ENCODE data around the gene DPF3. TPM values are rescaled to one million over a fixed set of nuclear protein-coding genes. Genes with fewer than 3 reads are reported as not detected.
A peak's percentile ranks its signal among the peaks of the same experiment; 100 is the strongest.

Gene DPF3
- total RNA-seq, 4 donors from 2014 or later, result 16.7 to 27.8 (median 20.3) TPM

DNA sequence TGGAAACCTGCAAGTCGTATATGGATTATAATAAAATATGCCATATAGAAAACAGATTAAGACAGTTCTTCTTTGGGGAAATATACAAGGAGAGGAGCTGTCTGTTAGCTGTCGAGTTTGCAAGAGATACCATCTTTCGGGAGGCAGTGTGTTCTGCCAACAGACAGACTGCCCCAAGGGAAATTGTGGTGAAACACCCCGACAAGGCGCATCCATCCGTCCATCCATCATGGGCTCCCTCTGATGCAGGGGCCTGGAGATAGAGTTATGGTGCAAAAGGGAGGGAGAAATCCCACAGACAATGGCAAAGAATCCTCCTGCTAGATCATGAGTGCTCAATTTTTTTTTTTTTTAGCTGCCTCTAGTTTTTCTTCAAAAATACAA is 156.3 kb downstream of the DPF3 start:
- H3K36me3 ChIP-seq, result no peaks in the 10 kb centered on the region
- DNase-seq, result no peak
- TF ChIP-seq POLR2A (IDR thresholded peaks at IDR 0.05), result no peak
- TF ChIP-seq, protein P1, sequence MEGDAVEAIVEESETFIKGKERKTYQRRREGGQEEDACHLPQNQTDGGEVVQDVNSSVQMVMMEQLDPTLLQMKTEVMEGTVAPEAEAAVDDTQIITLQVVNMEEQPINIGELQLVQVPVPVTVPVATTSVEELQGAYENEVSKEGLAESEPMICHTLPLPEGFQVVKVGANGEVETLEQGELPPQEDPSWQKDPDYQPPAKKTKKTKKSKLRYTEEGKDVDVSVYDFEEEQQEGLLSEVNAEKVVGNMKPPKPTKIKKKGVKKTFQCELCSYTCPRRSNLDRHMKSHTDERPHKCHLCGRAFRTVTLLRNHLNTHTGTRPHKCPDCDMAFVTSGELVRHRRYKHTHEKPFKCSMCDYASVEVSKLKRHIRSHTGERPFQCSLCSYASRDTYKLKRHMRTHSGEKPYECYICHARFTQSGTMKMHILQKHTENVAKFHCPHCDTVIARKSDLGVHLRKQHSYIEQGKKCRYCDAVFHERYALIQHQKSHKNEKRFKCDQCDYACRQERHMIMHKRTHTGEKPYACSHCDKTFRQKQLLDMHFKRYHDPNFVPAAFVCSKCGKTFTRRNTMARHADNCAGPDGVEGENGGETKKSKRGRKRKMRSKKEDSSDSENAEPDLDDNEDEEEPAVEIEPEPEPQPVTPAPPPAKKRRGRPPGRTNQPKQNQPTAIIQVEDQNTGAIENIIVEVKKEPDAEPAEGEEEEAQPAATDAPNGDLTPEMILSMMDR (IDR thresholded peaks at IDR 0.05 in 4 of 5, conservative IDR thresholded peaks at IDR 0.05 in 1 of 5), result no peak
- no peaks in the 10 kb centered on the region for H3K9me3 ChIP-seq
- peak overlapping the region in 1 of 4 donors; percentile 61 for H3K27ac ChIP-seq
- in situ Hi-C loops (cut with MboI; ENCODE audit: low sequenced_read_pairs in 4 of 4) (no loop called here), intact Hi-C loops (cut with DNase I; ENCODE audit: low total_unique reads) (no loop called here)
- H3K4me1 ChIP-seq, result peaks cover 38 to 47% of the 10 kb centered on the region in 2 donors
- H3K27me3 ChIP-seq, result no peaks in the 10 kb centered on the region
- no peak overlapping the region for H3K4me3 ChIP-seq
- no peak for ATAC-seq

DNA sequence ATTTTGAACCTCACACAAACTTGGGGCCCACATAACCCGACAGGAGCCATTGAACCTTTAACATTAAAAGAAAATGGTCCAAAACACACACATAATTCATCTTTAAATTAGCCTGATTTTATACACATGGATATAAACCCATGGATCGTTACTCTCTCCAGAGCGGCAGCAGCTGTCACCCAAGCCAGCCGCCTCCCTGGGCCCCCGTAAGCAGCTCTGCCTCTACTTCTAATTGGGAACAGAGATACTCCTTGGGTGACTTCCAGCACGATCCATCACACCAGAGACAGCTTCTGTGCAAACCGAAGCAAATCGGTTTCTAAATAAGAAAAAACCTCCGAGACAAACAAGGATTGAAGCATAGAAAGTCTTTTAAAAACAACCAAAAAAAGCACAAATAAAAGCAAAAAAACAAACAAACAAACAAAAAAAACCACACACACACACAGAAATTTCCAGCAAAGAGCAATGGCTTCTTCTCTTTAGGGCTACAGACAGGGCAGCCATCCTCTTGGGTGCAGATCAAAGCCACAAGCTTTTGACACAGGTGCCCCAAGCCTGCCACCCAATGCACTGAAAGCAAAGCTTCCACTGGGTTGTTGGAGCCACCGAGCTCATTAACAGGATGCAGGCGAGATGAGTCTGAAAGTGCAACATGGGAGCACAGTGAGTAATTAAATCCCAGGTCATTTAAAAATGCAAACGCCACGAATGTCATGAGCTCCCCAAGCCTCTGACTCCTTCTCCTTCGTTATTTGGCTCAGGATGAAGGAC is 156.9 kb downstream of the DPF3 start:
- Histone ChIP-seq H3K4me3 (no peak overlapping the region), H3K4me1 (peaks cover 38 to 41% of the 10 kb centered on the region in 2 donors), H3K27me3 (no peaks in the 10 kb centered on the region), H3K36me3 (no peaks in the 10 kb centered on the region), H3K9me3 (no peaks in the 10 kb centered on the region), H3K27ac (peak overlapping the region; percentile 4 to 61 (median 49))
- intact Hi-C loops (cut with DNase I; ENCODE audit: low total_unique reads) (no loop called here), in situ Hi-C loops (cut with MboI; ENCODE audit: low sequenced_read_pairs in 4 of 4) (no loop called here)
- no peak for ATAC-seq
- no peak for DNase-seq
- TF ChIP-seq POLR2A (IDR thresholded peaks at IDR 0.05), result no peak
- TF ChIP-seq, protein P1 (IDR thresholded peaks at IDR 0.05 in 4 of 5, conservative IDR thresholded peaks at IDR 0.05 in 1 of 5), result no peak

DNA sequence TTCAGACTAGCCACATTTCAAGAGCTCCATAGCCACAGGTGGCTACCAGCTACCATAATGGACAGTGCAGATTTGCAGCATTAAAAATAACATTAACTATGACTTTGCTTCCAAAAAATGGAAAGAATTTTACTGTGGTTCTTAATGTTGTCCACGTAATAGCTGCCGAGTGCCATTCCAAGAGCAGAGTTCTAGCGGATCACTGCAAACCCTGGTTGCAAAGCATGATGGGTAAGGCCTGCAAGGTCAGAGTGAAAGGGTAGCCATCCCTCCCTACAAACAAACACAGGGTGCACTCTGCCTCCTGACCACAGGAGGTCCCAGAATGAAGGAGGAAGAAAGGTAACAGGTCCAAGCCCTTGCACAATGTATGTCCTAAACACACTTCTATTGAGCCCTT is 157.6 kb downstream of the DPF3 start:
- no peaks in the 10 kb centered on the region for H3K27me3 ChIP-seq
- peak overlapping the region; percentile 4 to 61 (median 49) for H3K27ac ChIP-seq
- intact Hi-C loops (cut with DNase I; ENCODE audit: low total_unique reads) (no loop called here), in situ Hi-C loops (cut with MboI; ENCODE audit: low sequenced_read_pairs in 4 of 4) (no loop called here)
- DNase-seq, result peak in 1 of 2 donors; percentile 49
- peaks cover 38 to 39% of the 10 kb centered on the region in 2 donors for H3K4me1 ChIP-seq
- peak; percentile 51 to 72 for ATAC-seq
- H3K9me3 ChIP-seq, result no peaks in the 10 kb centered on the region
- no peak for TF ChIP-seq POLR2A (IDR thresholded peaks at IDR 0.05)
- TF ChIP-seq, protein P1 (IDR thresholded peaks at IDR 0.05 in 4 of 5, conservative IDR thresholded peaks at IDR 0.05 in 1 of 5), result peak in 4 of 5 experiments; percentile 20 to 44 (median 29)
- H3K36me3 ChIP-seq, result peaks cover 0 to 5% of the 10 kb centered on the region in 2 donors
- no peak overlapping the region for H3K4me3 ChIP-seq

DNA sequence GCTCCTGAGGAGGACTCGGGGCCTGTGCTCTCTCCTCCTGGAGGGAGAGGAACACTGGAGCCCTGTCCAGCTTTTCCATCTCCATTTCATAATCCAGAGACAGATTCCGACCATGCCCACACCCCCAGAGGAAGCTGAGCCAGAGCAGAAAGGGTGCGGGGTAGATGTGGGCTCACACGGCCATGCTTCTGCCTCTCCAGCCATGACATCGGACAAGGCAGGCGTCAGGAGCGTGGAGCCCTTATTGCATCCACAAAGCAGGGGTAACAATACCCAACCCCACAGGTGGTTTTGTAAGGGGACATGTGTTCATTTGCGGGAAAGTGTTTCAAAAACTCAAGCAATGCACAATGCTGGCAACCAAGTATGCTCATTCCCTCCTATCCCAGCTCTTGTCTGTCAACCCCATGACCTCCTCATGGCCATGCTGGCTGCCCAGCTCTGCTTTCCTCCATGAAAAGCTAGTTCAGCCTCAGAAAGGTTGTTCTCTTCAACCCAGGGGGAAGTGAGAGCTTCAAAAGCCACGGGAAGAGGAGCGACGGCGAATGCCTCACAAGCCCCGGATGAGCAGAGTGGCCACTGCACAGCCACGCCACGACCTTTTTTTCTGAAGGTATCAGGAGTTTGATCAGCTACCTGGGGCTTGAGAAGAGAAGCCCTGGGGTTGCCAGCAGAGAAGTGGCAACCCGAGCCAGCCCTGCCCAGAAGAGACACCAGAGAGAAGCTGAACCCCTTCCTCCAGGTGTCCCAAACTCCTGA is 161.7 kb downstream of the DPF3 start:
- Histone ChIP-seq H3K4me3 (no peak overlapping the region), H3K27ac (peak overlapping the region in 1 of 4 donors; percentile 27)
- intact Hi-C loops (cut with DNase I; ENCODE audit: low total_unique reads), result no loop called here

More for the DNA sequence above, 161.7 kb downstream of the DPF3 start:
- H3K9me3 ChIP-seq, result no peaks in the 10 kb centered on the region
- H3K27me3 ChIP-seq, result no peaks in the 10 kb centered on the region
- DNase-seq (no peak), ATAC-seq (no peak)
- TF ChIP-seq, protein P1 (IDR thresholded peaks at IDR 0.05 in 4 of 5, conservative IDR thresholded peaks at IDR 0.05 in 1 of 5), result no peak
- no peak for TF ChIP-seq POLR2A (IDR thresholded peaks at IDR 0.05)
- peaks cover 0 to 9% of the 10 kb centered on the region in 2 donors for H3K36me3 ChIP-seq
- in situ Hi-C loops (cut with MboI; ENCODE audit: low sequenced_read_pairs in 4 of 4), result no loop called here
- H3K4me1 ChIP-seq, result peaks cover 23 to 25% of the 10 kb centered on the region in 2 donors

All from gastrocnemius medialis (tissue), 4 donors.